Measurements from ENCODE around the gene RASSF1. TPM values are rescaled to one million over a fixed set of nuclear protein-coding genes. Genes with fewer than 3 reads are reported as not detected.

Gene RASSF1
- total RNA-seq, 1 donor from 2014 or later: 27.8 TPM

- Mint-ChIP-seq H3K27ac (ENCODE audit: unreplicated experiment) (no peak overlapping the region), H3K9me3 (ENCODE audit: unreplicated experiment) (peaks cover 2% of the 10 kb centered on the region), H3K36me3 (ENCODE audit: unreplicated experiment) (no peaks in the 10 kb centered on the region), H3K4me3 (ENCODE audit: unreplicated experiment) (no peak overlapping the region), H3K27me3 (ENCODE audit: unreplicated experiment) (peaks cover 6% of the 10 kb centered on the region), H3K4me1 (ENCODE audit: low read depth, unreplicated experiment) (peaks cover 20% of the 10 kb centered on the region)
- no peak for TF ChIP-seq CTCF (IDR thresholded peaks at IDR 0.05; ENCODE audit: partially characterized antibody, unreplicated experiment)
- no peak for DNase-seq
These were observed 45.1 kb upstream of the RASSF1 start for GRCh38 chr3:50385754-50386153.

DNA sequence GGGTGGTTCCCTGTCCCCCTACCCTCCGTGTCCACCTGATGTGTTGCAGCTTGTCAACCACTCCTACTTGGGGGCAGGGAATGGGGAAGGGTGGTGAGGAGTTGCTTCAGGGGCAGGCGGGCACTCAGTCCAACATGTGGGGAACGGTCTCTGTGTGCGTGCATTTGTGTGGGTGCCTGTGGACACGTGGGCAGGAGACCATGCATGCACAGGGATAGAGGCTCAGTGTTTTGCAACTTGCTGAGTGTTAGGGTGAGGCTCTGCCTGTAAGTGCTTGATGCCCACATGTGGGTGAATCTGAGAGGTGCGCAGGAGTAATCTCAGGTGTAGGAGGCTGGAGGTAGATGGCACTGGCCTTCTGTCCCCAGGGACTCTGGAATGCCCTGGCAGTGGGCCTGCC is 43.1 kb upstream of the RASSF1 start:
- Mint-ChIP-seq H3K27ac (ENCODE audit: unreplicated experiment) (no peak overlapping the region), H3K27me3 (ENCODE audit: unreplicated experiment) (peaks cover 9% of the 10 kb centered on the region), H3K36me3 (ENCODE audit: unreplicated experiment) (no peaks in the 10 kb centered on the region), H3K4me3 (ENCODE audit: unreplicated experiment) (no peak overlapping the region), H3K9me3 (ENCODE audit: unreplicated experiment) (peaks cover 4% of the 10 kb centered on the region), H3K4me1 (ENCODE audit: low read depth, unreplicated experiment) (peaks cover 24% of the 10 kb centered on the region)
- DNase-seq: no peak
- TF ChIP-seq CTCF (IDR thresholded peaks at IDR 0.05; ENCODE audit: partially characterized antibody, unreplicated experiment): no peak

GRCh38 chr3:50382722-50383121 is 42.1 kb upstream of the RASSF1 start:
- H3K27me3 Mint-ChIP-seq (ENCODE audit: unreplicated experiment): peaks cover 8% of the 10 kb centered on the region
- TF ChIP-seq CTCF (IDR thresholded peaks at IDR 0.05; ENCODE audit: partially characterized antibody, unreplicated experiment): no peak
- H3K9me3 Mint-ChIP-seq (ENCODE audit: unreplicated experiment): peaks cover 4% of the 10 kb centered on the region
- peaks cover 22% of the 10 kb centered on the region for H3K4me1 Mint-ChIP-seq (ENCODE audit: low read depth, unreplicated experiment)
- no peak for DNase-seq
- no peak overlapping the region for H3K27ac Mint-ChIP-seq (ENCODE audit: unreplicated experiment)
- H3K36me3 Mint-ChIP-seq (ENCODE audit: unreplicated experiment): no peaks in the 10 kb centered on the region
- no peak overlapping the region for H3K4me3 Mint-ChIP-seq (ENCODE audit: unreplicated experiment)

GRCh38 chr3:50381383-50381782 is 40.7 kb upstream of the RASSF1 start:
- Mint-ChIP-seq H3K36me3 (ENCODE audit: unreplicated experiment) (no peaks in the 10 kb centered on the region), H3K27ac (ENCODE audit: unreplicated experiment) (no peak overlapping the region), H3K27me3 (ENCODE audit: unreplicated experiment) (peaks cover 7% of the 10 kb centered on the region), H3K4me3 (ENCODE audit: unreplicated experiment) (no peak overlapping the region), H3K4me1 (ENCODE audit: low read depth, unreplicated experiment) (peaks cover 18% of the 10 kb centered on the region), H3K9me3 (ENCODE audit: unreplicated experiment) (peaks cover 5% of the 10 kb centered on the region)
- TF ChIP-seq CTCF (IDR thresholded peaks at IDR 0.05; ENCODE audit: partially characterized antibody, unreplicated experiment): no peak
- no peak for DNase-seq

GRCh38 chr3:50380405-50381085 is 39.9 kb upstream of the RASSF1 start:
- Mint-ChIP-seq H3K4me3 (ENCODE audit: unreplicated experiment) (no peak overlapping the region), H3K36me3 (ENCODE audit: unreplicated experiment) (no peaks in the 10 kb centered on the region), H3K9me3 (ENCODE audit: unreplicated experiment) (peaks cover 5% of the 10 kb centered on the region), H3K4me1 (ENCODE audit: low read depth, unreplicated experiment) (peaks cover 18% of the 10 kb centered on the region), H3K27me3 (ENCODE audit: unreplicated experiment) (peaks cover 7% of the 10 kb centered on the region), H3K27ac (ENCODE audit: unreplicated experiment) (no peak overlapping the region)
- DNase-seq: no peak
- TF ChIP-seq CTCF (IDR thresholded peaks at IDR 0.05; ENCODE audit: partially characterized antibody, unreplicated experiment): no peak
